Smooth muscle cell of the brain vasculature (primary cell): ENCODE data around the gene DNAH8.

Experiments used
- DNase-seq: peaks from one replicate; pipeline ENCODE4 v3.0.0-alpha.2; 2012; ENCODE audit warnings: low read depth, low spot score

The DNAH8 gene, protein sequence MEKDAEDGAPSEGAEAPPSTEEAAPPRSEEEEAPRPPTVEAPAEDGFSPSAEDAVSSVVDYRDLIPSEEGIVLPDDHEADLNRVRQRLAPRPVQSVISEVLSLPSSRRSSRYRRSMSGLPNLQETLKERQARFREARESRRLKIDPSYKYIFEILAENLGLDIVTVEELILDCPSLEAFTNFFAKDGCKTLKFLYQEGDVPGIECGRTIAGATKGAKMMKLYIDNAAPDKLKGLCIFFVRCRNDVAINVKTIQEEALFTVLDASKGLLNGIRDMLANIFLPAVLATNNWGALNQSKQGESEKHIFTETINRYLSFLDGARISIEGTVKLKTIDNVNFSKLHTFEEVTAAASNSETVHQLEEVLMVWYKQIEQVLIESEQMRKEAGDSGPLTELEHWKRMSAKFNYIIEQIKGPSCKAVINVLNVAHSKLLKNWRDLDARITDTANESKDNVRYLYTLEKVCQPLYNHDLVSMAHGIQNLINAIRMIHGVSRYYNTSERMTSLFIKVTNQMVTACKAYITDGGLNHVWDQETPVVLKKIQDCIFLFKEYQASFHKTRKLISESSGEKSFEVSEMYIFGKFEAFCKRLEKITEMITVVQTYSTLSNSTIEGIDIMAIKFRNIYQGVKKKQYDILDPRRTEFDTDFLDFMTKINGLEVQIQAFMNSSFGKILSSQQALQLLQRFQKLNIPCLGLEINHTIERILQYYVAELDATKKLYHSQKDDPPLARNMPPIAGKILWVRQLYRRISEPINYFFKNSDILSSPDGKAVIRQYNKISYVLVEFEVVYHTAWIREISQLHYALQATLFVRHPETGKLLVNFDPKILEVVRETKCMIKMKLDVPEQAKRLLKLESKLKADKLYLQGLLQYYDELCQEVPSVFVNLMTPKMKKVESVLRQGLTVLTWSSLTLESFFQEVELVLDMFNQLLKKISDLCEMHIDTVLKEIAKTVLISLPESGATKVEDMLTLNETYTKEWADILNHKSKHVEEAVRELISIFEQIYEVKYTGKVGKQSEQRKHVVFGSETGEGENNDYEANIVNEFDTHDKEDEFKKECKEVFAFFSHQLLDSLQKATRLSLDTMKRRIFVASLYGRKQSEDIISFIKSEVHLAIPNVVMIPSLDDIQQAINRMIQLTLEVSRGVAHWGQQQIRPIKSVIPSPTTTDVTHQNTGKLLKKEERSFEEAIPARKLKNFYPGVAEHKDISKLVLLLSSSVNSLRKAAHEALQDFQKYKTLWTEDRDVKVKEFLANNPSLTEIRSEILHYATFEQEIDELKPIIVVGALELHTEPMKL (N-terminal part only)

DNA sequence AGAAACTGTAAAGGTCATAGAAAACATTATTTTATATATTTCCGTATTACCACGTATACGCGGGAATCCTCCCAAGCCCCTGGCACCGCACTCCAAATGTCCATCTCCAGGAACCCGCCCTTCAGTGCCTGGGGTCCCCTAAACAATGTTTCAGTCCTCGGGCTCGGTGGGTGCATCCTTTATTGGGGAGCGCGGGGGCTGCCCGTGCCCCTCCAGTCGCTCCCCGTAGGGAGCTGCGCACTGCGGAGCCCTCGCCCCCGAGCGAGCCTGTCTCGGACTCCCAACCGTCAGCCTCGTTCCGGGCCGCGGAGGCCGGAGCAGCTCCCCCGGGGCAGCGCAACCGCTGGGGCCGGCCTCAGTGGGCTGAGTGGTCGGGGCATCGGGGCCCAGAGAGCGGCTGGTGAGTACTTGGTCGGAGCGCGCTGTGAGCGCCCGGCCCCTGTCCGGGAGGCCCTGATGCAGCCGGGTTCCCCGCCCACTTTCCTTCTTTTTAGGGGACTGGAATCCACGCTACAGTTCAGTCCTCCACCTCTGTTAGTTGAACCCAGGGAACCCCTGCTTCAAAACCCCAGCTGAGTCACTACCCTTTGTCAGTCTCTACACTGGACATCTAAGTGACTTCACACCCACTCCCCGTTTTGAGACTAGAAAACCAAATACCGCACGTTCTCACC, at the start of gene DNAH8:
TSS of gene DNAH8 (plus strand) at position 296 of the 674 bp plus-strand sequence. CDS start 7,499 bp downstream, outside the sequence.
- no peak for DNase-seq

DNA sequence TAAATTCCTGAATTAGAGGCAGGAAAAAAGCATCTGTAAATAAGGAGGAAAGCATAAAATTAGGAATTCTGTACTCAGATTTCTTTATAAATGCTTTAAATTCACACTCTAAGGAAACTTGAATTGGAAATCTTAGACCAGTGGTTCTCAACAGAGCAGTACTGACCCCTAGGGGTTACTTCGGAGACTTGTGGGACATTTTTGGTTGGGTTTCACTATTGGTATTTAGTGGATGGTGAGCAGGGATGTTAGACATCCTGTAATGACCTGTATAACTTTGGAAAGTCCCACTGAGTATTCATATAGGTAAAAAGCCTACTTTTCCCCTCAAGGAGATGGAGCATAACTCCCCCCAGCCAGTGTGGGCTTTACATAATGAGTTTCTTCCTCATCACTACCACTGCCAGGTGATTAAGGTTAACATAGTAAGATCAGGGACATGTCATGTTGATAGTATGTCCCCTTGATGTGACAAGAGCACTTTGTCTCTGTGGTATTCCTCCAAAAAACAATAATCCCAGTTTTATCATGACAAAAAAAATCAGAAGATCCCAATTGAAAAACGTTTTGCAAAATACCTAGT, 43.1 kb upstream of the DNAH8 start:
- DNase-seq = peak; percentile 33

GRCh38 chr6:38673397-38674165, 41.5 kb upstream of the DNAH8 start:
- no peak for DNase-seq

GRCh38 chr6:38676236-38676973, 38.7 kb upstream of the DNAH8 start:
- DNase-seq = no peak

- DNase-seq = no peak
Measured at GRCh38 chr6:38676974-38677544, 38.1 kb upstream of the DNAH8 start.

GRCh38 chr6:38678178-38678760, 36.8 kb upstream of the DNAH8 start:
- no peak for DNase-seq

GRCh38 chr6:38679668-38680067, 35.4 kb upstream of the DNAH8 start:
- DNase-seq = no peak

DNA sequence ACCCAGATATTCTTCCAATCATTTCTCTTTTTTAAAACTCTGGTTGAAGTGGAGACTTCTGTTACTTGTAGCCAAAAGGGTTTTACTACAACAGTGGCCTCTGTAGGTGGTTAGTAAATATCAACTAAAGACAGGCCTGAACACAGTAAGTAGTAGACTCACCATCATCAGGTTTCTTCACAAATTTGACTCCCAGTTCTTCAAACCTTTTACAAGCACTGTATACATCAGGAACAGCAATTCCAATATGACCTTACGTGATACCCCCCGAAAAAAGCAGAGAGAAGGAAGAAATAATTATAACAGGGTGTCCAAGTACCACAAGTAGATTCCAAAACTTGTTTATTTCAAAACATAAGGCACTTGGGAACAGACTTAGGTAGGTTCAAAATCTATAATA, 33.3 kb upstream of the DNAH8 start:
- no peak for DNase-seq

GRCh38 chr6:38684237-38684636, 30.9 kb upstream of the DNAH8 start:
- DNase-seq = no peak

DNA sequence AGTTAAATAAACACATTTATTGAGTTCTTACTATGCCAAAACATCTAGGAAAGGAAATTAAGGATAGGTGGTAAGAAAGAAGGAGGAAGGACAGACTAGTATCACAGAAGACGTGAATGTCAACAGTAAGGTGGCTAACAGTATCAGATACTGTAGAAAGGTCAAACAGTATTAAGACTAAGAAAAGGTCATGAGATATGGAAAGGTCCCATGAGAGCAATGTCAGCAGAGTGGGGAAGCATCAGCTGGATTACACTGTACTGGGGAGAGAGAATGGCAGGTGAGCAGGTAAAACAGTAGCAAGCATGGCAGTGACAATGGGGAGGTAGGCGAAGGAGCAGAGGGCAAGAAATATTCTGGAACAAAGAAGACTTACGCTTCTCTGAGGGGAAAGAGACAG, 30.2 kb upstream of the DNAH8 start:
- no peak for DNase-seq

DNA sequence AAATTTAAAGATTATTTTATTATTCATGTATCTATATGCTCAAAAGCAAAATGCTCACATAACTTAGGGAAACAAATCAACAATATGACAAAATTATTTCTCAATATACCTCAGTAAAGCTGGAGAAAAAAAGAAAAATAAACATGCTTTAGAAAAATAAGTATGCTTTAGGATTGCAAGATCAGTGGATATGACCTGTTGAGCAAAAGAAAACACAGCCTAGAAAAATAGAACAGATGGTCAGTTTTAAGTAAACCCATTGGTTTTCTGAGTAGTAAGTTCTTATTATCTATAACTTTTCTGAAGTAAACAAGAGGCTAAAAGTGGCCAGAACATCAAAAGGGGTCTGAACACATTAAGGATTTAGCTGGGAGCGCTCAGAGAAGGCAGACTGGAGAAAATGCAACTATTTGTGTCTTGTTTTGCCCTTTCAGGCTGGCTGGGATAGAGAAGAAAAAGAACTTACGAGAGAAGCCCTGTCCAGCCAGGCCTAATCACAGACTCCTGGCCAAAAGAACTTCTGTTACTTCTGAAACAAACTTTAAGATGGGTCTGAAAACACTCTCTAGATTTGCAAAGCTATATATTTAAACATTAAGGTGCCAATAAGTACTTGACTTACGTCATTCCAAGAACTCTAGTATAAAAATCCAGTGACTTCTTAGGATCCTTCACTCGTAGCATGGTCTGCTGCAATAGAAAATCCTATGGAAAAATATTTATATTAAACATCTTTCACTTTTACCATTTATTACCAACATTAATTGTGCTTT, 28.7 kb upstream of the DNAH8 start:
- no peak for DNase-seq

DNA sequence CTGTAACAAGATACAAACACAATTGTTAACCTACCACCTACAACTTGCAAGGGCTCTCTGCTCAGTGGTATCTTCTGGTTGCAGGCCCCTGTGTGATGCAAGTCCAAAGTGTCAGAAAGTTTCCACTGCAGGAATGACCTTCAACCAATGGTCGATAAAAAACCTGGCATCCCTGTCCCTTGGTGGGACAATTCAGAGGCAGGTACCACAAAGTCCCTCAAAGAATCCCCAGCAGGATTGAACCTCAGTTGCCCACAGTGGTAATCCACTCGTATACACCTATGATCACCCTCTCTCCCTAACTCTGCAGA, 28.1 kb upstream of the DNAH8 start:
- no peak for DNase-seq

DNA sequence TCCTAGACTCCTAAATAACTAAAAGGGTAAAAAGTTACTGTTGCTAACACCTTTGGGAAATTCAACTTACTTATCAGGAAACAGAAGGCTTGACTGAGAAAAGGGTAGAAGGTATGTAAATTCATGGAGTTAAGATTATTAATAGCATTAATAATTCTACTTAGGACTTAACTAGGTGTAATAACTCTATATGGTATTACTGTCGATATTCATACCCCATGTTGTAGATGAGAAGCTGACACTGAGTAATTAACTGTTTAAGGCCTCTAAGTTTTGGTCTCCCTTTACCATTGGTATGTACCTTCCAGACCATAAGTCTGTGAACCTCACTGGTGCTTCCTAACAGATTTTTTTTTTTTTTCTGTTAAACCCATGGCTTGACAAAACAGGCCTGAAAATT, 27.6 kb upstream of the DNAH8 start:
- no peak for DNase-seq

DNA sequence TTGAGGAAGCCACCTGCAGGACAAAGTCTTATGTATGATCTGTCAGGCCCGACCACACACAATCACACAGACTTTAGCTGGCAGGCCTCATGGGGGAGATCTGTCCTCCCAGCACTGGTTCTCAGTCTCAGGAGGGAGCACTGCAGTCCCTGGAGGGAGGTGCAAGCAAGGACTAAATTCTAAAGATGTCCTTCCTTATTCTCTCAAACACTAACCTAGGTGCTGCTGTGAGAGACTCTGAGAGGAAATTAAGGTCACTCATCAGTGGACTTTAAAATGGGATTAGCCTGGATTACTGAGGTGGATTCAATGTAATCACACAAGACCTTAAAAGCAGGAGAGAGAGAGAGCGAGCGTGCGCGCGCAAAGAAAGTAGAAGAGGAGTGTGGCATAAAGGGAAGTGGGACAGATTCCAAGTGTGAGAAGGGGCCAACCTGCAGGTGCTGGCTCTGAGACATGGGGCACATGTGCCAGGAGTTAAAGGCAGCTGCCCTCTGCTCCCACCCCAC, 26.5 kb upstream of the DNAH8 start:
- DNase-seq = no peak

DNA sequence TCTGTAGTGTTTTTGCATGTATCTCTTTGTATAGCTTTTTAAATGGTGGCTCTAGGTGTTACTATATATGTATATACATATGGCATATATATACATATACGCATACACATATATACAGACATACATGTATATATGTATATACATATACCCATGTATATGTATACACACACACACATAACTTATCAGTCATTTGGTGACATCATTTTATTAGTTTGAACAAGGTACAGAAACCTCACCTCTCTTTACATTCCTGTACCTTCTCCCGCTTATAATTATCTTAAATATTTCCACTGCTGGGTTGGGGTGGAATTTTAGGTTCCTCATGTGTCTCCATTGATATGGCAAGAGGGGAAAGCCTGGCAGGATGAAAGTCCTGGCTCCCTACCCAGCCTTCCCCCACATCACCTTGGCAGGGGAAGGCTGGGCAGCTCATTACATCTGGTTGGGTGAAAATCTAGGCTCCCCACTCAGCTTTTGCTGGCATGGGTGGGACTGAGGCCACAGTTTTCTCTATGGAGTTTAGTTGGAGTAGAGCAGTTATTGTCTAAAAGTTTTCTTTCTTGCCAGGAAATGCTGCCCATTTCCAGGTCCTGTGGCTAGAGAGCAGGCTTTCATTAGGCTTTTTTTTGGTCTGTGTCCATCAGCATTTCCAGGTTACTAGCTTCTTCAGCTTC, 19.7 kb upstream of the DNAH8 start:
- DNase-seq = no peak

- no peak for DNase-seq
Measured at GRCh38 chr6:38695933-38696332, 19.2 kb upstream of the DNAH8 start.

DNA sequence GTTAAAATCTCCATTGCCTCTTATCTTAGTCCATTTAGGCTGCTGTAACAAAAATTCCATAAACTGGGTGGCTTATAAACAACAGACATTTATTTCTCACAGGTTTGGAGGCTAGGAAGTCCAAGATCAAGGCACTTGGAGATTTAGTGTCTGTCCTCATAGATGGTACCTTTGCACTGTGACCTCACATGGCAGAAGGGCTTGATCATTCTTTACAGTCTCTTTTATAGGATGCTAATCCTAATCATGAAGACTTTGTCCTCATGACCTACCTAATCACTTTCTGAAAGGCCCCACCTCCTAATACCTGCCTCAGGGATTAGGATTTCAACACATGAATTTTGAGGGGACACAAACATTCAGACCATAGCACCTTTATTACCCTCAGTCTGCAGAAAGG, 18.8 kb upstream of the DNAH8 start:
- no peak for DNase-seq
